ENCODE results near the gene LCN9.

DNA sequence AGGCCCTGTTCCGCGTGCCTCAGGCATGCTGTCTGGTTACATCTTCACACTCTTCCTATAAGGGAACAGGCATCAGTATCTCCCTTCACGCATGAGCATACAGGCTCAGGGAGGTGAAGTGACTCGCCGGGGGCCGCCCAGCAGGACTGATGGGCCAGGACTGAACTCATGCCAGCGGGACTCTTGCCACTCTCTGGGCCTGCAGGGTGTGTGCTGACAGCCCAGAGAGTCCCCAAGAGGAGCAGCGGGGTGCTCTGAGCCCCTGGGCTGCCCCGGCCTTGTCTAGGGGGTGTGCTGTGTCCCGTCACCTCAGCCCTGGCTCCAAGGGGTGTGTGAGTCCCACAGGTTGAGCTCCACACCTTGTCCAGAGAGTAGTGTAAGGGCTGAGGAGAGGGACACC lies 48.8 kb downstream of the LCN9 start:
- no peak for TF ChIP-seq POLR2A (IDR thresholded peaks at IDR 0.05; ENCODE audit: low read depth, low read length)
- no peak for TF ChIP-seq POLR2AphosphoS5 (IDR thresholded peaks at IDR 0.05; ENCODE audit: low read depth, low read length)

Measured in GM12892 (cell line).